ENCODE results near the gene MANF. TPM values are rescaled to one million over a fixed set of nuclear protein-coding genes. Genes with fewer than 3 reads are reported as not detected.

Gene MANF
- total and polyA plus RNA-seq, 2 of the 4 experiments (the other 2 are of a cell fraction), result 65.4 to 122 TPM

- H2BK120ac ChIP-seq (ENCODE audit: low read depth, low read length), result no peak overlapping the region
- POLR2A ChIA-PET (ENCODE audit: unreplicated experiment), result interaction anchor here (0.6 kb wide), 1 partner anchor 35 kb away, joined by 3 read pairs; no protein-coding TSS in a partner anchor
- no peak overlapping the region for H2AFZ ChIP-seq (replicated peaks; ENCODE audit: low read length, poor library complexity)
Measured at GRCh38 chr3:51350751-51351150, 34.3 kb upstream of the MANF start.

More at GRCh38 chr3:51350751-51351150, 34.3 kb upstream of the MANF start:
- Histone ChIP-seq H2BK15ac (ENCODE audit: low read depth, low read length) (no peak overlapping the region), H4K91ac (ENCODE audit: insufficient read depth, low read depth, low read length) (no peak overlapping the region), H3K27me3 (ENCODE audit: control insufficient read depth, insufficient read depth, low read length) (no peaks in the 10 kb centered on the region), H3K4ac (ENCODE audit: low read depth, low read length) (no peak overlapping the region), H3K56ac (ENCODE audit: extremely low read depth, insufficient read depth, low read length) (no peak overlapping the region), H4K8ac (ENCODE audit: low read depth in 2 of 2, low read length in 2 of 2) (no peak overlapping the region), H3K14ac (replicated peaks; ENCODE audit: low read depth, low read length) (no peak overlapping the region), H3K9me3 (ENCODE audit: control insufficient read depth, insufficient read depth, low read length) (no peaks in the 10 kb centered on the region), H2AK9ac (replicated peaks; ENCODE audit: low read depth, low read length, poor library complexity) (no peak overlapping the region), H2BK5ac (ENCODE audit: low read depth, low read length, poor library complexity, severe bottlenecking) (no peak overlapping the region), H4K5ac (ENCODE audit: low read depth, low read length) (no peak overlapping the region), H3K4me3 (ENCODE audit: insufficient read depth, low read depth, low read length) (no peak overlapping the region), H3K4me2 (ENCODE audit: low read depth, low read length) (no peak overlapping the region), H3K23ac (ENCODE audit: low read depth, low read length) (no peak overlapping the region), H4K20me1 (ENCODE audit: insufficient read depth, low read length) (no peaks in the 10 kb centered on the region), H3K9ac (ENCODE audit: low read depth, low read length) (no peak overlapping the region), H3K18ac (ENCODE audit: low read depth, low read length) (no peak overlapping the region), H3K79me1 (ENCODE audit: low read depth in 1 of 2, low read length in 2 of 2) (no peaks in the 10 kb centered on the region), H3K36me3 (ENCODE audit: control insufficient read depth, insufficient read depth, low read length) (no peaks in the 10 kb centered on the region), H2BK20ac (ENCODE audit: low read depth, low read length) (no peak overlapping the region), H3K27ac (ENCODE audit: insufficient read depth, low read length) (no peak overlapping the region), H3K4me1 (ENCODE audit: control insufficient read depth, insufficient read depth, low read length) (no peaks in the 10 kb centered on the region), H2AK5ac (ENCODE audit: low read depth, low read length) (no peak overlapping the region), H3K9me1 (ENCODE audit: insufficient read depth, low read length) (no peaks in the 10 kb centered on the region)
- WGBS, 2 experiments (ENCODE audit: extremely low coverage in 2 of 2, insufficient read length in 1 of 2), result no CpG with 5 or more reads among the region's 1 CpG
- BruUV-seq (replicated peaks), result no TSS peak
- dilution Hi-C loops (cut with HindIII; ENCODE audit: low sequenced_read_pairs, unreplicated experiment) (loop anchor here (25.0 kb wide), 1 partner anchor 238 kb away; no protein-coding TSS in a partner anchor), in situ Hi-C loops (cut with MboI; ENCODE audit: low sequenced_read_pairs) (no loop called here), intact Hi-C loops (cut with micrococcal nuclease) (no loop called here)
- ATAC-seq (ENCODE audit: low read depth) (no peak), DNase-seq (no peak)
- CTCF ChIA-PET, result no interaction called here
- TF ChIP-seq RFX5 (IDR thresholded peaks at IDR 0.05; ENCODE audit: low read depth, low read length) (no peak), RCOR1 (IDR thresholded peaks at IDR 0.05; ENCODE audit: insufficient replicate concordance, low read length) (no peak), NFE2L2 (IDR thresholded peaks at IDR 0.05; ENCODE audit: low read depth, low read length) (no peak), CEBPB (IDR thresholded peaks at IDR 0.05; ENCODE audit: low read depth, low read length) (no peak), USF2 (IDR thresholded peaks at IDR 0.05; ENCODE audit: low read depth, low read length) (no peak), CTCF (conservative IDR thresholded peaks at IDR 0.05; ENCODE audit: low read depth, low read length) (no peak), POLR2A (IDR thresholded peaks at IDR 0.05; ENCODE audit: low read depth, low read length) (no peak), ELK1 (IDR thresholded peaks at IDR 0.05; ENCODE audit: borderline replicate concordance, low read depth, low read length) (no peak), BHLHE40 (IDR thresholded peaks at IDR 0.05; ENCODE audit: low read depth, low read length) (no peak), FOS (IDR thresholded peaks at IDR 0.05; ENCODE audit: low read depth, low read length) (no peak), CHD1 (IDR thresholded peaks at IDR 0.05; ENCODE audit: low read depth, low read length) (no peak), MAZ (IDR thresholded peaks at IDR 0.05; ENCODE audit: borderline replicate concordance, low read depth, low read length) (no peak), MAFK (IDR thresholded peaks at IDR 0.05; ENCODE audit: low read depth, low read length) (no peak), RAD21 (IDR thresholded peaks at IDR 0.05; ENCODE audit: low read length) (no peak), MXI1 (IDR thresholded peaks at IDR 0.05; ENCODE audit: borderline replicate concordance, low read depth, low read length) (no peak), SMC3 (IDR thresholded peaks at IDR 0.05; ENCODE audit: low read depth, low read length) (no peak)

All from IMR-90 (cell line).